Left lung (tissue), 10 donors: ENCODE results near the gene SLC22A15. TPM values are rescaled to one million over a fixed set of nuclear protein-coding genes. Genes with fewer than 3 reads are reported as not detected.

Experiments used
- ATAC-seq: fragments of 200-7000 bp; cut with Tn5 transposase; one replicate; pipeline ENCODE4 v1.9.1; 2020; ENCODE audit warnings: moderate library complexity
- DNase-seq, 4 donors: peaks; one replicate each; pipeline ENCODE4 v3.0.0-alpha.2; 2013 to 2020
- H3K27ac ChIP-seq, 2 donors: fragments of 200-600 bp; sonication (generic) in 1 of 2; one replicate each; pipeline versions ENCODE4 v1.5.0 to v1.8.0; 2020 to 2021
- H3K27me3 ChIP-seq, 2 donors: fragments of 200-600 bp; sonication (generic) in 1 of 2; one replicate each; pipeline versions ENCODE4 v1.5.0 to v1.8.0; 2020 to 2021
- H3K36me3 ChIP-seq, 2 donors: fragments of 200-600 bp; sonication (generic) in 1 of 2; one replicate each; pipeline versions ENCODE4 v1.5.0 to v1.8.0; 2020 to 2021
- H3K4me1 ChIP-seq, 2 donors: fragments of 200-600 bp; one replicate each; pipeline ENCODE4 v1.8.0; 2021
- H3K4me3 ChIP-seq, 2 donors: fragments of 200-600 bp; sonication (generic) in 1 of 2; one replicate each; pipeline versions ENCODE4 v1.5.0 to v1.8.0; 2020 to 2021; ENCODE audit warnings: mild to moderate bottlenecking in 1 of 2
- H3K9me3 ChIP-seq, 2 donors: fragments of 200-600 bp; sonication (generic) in 1 of 2; one replicate each; pipeline versions ENCODE4 v1.5.0 to v1.8.0; 2020 to 2021
- intact Hi-C, 2 donors: fragments of 100-400 bp; cut with DNase I; formaldehyde crosslinking; loops; one replicate each; pipeline versions ENCODE4 v1.11.2 to v1.14.2; 2022
- polyA plus RNA-seq, 6 donors: library from polyadenylated mRNA; unstranded; fragments of 120-200 nt; gene quantifications; one replicate each; pipeline ENCODE4 v1.2.1, GENCODE V29; 2013; ENCODE audit not compliant: insufficient read length in 6 of 6
- total RNA-seq, 2 donors: library from RNA; stranded (reverse); fragmentation: NEBNext Ultra II Directional; extraction: Animal tissue kit (Norgen Biotek cat#: 25700); gene quantifications; one replicate each; pipeline ENCODE4 v1.2.1, GENCODE V29; 2021
- TF ChIP-seq, protein P1 (sequence below), 2 donors: fragments of 200-600 bp; sonication (generic) in 1 of 2; IDR thresholded peaks; one replicate each; pipeline versions ENCODE4 v1.5.0 to v1.8.0; 2021; ENCODE audit warnings: antibody characterized with exemption in 2 of 2
- donor health status: DM: no; HTN: yes; CAD: no.
- donor health status: DM: no; HTN: no; CAD: no.

Gene SLC22A15
- total and polyA plus RNA-seq, 8 donors: 3.2 to 23.0 (median 4.0) TPM

DNA sequence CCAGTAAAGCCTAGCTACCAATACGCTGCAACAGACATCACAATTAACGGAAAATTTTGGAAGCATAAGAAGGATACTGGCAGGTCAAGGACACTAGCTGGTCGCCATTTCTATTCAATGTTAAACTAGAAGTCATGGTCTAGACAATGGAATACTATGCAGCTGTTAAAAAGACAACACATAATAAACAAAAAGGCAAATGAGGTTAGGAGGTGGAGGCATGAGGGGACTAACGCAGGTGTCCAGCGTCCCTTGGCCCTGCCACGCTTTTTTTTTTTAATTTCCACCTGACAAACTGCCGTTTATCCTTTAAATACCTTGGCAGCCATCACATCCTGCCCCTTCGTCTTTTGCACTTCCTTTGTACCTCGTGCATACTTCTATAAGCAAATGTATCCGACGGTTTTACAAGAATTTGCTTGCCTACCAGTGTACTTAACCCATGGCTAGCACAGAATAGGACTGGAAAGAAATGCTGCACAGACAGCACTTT is 698 bp upstream of the SLC22A15 start:
- H3K4me3 ChIP-seq: peak overlapping the region; percentile 57 to 74
- H3K27me3 ChIP-seq: peaks cover 0 to 23% of the 10 kb centered on the region in 2 donors
- TF ChIP-seq, protein P1, sequence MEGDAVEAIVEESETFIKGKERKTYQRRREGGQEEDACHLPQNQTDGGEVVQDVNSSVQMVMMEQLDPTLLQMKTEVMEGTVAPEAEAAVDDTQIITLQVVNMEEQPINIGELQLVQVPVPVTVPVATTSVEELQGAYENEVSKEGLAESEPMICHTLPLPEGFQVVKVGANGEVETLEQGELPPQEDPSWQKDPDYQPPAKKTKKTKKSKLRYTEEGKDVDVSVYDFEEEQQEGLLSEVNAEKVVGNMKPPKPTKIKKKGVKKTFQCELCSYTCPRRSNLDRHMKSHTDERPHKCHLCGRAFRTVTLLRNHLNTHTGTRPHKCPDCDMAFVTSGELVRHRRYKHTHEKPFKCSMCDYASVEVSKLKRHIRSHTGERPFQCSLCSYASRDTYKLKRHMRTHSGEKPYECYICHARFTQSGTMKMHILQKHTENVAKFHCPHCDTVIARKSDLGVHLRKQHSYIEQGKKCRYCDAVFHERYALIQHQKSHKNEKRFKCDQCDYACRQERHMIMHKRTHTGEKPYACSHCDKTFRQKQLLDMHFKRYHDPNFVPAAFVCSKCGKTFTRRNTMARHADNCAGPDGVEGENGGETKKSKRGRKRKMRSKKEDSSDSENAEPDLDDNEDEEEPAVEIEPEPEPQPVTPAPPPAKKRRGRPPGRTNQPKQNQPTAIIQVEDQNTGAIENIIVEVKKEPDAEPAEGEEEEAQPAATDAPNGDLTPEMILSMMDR (IDR thresholded peaks at IDR 0.05): no peak
- intact Hi-C loops: no loop called here
- no peak for DNase-seq
- no peaks in the 10 kb centered on the region for H3K9me3 ChIP-seq
- H3K4me1 ChIP-seq: peaks cover 5 to 32% of the 10 kb centered on the region in 2 donors
- ATAC-seq: no peak
- H3K36me3 ChIP-seq: no peaks in the 10 kb centered on the region
- H3K27ac ChIP-seq: peak overlapping the region; percentile 78 to 93

DNA sequence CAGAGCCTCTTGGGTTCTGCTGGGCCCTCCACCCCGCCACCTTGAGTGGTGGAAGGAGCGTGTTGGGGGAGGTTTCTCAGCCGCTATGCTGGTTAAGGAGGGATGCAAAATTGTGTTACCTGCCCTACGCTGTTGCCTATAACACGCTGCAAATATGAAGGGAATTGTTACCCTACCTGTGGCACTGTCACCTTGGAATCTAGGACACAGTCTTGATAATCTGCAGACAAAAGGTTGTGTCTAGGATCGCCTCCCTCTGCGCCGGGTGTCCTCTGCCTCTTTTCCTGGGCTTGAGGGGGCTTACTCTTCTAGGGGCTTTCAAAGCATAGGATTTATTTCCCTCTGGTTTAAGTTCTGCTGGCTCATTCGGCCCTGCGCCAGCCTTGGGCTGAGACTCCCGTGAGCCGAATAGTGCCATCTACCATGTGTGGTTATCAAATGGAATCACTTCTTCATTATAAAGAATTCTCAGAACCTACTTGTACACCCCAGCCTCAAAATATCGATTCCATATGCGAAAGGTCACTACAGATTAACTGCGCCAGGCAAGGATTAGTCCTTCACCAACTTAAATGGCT is 697 bp downstream of the SLC22A15 start:
- Histone ChIP-seq H3K4me3 (peak overlapping the region; percentile 57 to 74), H3K27ac (peak overlapping the region; percentile 78 to 93), H3K9me3 (no peaks in the 10 kb centered on the region), H3K36me3 (no peaks in the 10 kb centered on the region), H3K4me1 (peaks cover 5 to 46% of the 10 kb centered on the region in 2 donors), H3K27me3 (peaks cover 0 to 23% of the 10 kb centered on the region in 2 donors)
- intact Hi-C loops: no loop called here
- TF ChIP-seq, protein P1 (IDR thresholded peaks at IDR 0.05): no peak
- ATAC-seq (peak; percentile 2), DNase-seq (peak in 1 of 4 donors; percentile 5)

DNA sequence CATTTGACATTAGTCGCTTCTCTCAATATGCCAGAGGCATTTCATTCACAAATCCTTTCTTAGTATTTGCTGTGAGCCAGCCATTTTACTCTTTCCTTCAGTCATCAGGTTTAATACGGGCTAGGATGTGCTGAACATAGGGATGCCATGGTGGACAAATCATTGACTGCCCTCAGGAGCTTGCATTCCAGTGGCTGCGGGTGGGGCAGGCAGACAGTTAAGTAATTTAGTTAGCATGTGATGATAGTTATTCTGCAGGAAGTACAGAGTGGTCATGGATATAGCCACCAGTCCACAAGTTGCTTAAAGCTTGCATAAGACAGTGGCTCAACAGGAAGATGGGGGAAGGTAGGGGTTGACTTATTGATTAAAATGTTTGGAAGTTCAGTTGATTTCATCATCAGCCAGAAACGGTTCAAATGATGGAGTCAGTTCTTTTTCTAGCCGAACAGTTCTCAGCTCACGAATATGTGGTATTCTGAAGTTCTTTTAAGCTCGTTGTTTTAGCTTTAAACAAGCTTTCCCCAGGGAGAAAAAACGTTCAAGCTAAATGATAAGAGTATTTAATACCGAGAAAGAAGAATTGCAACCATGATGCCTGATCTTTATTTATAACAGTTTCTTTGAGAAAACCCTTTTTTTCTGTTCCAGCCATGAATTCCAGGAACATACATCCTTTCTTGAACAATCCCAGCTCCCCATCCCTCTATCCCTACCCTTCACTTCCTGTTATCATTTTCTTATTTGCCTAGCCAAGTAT is 1.4 kb downstream of the SLC22A15 start:
- H3K9me3 ChIP-seq: no peaks in the 10 kb centered on the region
- H3K4me1 ChIP-seq: peaks cover 5 to 52% of the 10 kb centered on the region in 2 donors
- H3K36me3 ChIP-seq: no peaks in the 10 kb centered on the region
- H3K4me3 ChIP-seq: peak overlapping the region in 1 of 2 donors; percentile 74
- peaks cover 0 to 23% of the 10 kb centered on the region in 2 donors for H3K27me3 ChIP-seq
- ATAC-seq (peak; percentile 48), DNase-seq (peak in 2 of 4 donors; percentile 6 to 60)
- TF ChIP-seq, protein P1 (IDR thresholded peaks at IDR 0.05): no peak
- intact Hi-C loops: no loop called here
- H3K27ac ChIP-seq: peak overlapping the region; percentile 78 to 93

- TF ChIP-seq, protein P1 (IDR thresholded peaks at IDR 0.05): no peak
- Histone ChIP-seq H3K4me1 (peaks cover 5 to 58% of the 10 kb centered on the region in 2 donors), H3K9me3 (no peaks in the 10 kb centered on the region), H3K27ac (peak overlapping the region in 1 of 2 donors; percentile 93), H3K4me3 (peak overlapping the region in 1 of 2 donors; percentile 74), H3K36me3 (no peaks in the 10 kb centered on the region), H3K27me3 (peaks cover 0 to 23% of the 10 kb centered on the region in 2 donors)
- intact Hi-C loops: no loop called here
- DNase-seq (no peak), ATAC-seq (no peak)
Observed at GRCh38 chr1:115978292-115978941, 2.1 kb downstream of the SLC22A15 start.
